Transverse colon (tissue), 4 donors: ENCODE measurements around the gene TCF3.

Source experiments
- EP300 ChIP-seq: sonication (generic); formaldehyde crosslinking; IDR thresholded peaks from one replicate; pipeline ENCODE4 v1.6.1; 2017; ENCODE audit warnings: antibody characterized with exemption, low read depth
- POLR2AphosphoS5 ChIP-seq, 3 donors: sonication (generic); formaldehyde crosslinking; IDR thresholded peaks; one replicate each; pipeline ENCODE4 v1.6.1; 2016; ENCODE audit warnings: antibody characterized with exemption in 3 of 3
- TF ChIP-seq, protein P1 (sequence below), 5 experiments: fragments of 200-600 bp in 3 of 5; fragments of 450-650 bp in 2 of 5; sonication (generic) in 3 of 5; IDR thresholded peaks; 1 replicate in 2 of 5; 2 replicates in 3 of 5; pipeline ENCODE4 v1.5.1; 2016 to 2017; ENCODE audit warnings: antibody characterized with exemption in 5 of 5, inconsistent platforms in 3 of 5, mild to moderate bottlenecking in 2 of 5, moderate library complexity in 1 of 5

DNA sequence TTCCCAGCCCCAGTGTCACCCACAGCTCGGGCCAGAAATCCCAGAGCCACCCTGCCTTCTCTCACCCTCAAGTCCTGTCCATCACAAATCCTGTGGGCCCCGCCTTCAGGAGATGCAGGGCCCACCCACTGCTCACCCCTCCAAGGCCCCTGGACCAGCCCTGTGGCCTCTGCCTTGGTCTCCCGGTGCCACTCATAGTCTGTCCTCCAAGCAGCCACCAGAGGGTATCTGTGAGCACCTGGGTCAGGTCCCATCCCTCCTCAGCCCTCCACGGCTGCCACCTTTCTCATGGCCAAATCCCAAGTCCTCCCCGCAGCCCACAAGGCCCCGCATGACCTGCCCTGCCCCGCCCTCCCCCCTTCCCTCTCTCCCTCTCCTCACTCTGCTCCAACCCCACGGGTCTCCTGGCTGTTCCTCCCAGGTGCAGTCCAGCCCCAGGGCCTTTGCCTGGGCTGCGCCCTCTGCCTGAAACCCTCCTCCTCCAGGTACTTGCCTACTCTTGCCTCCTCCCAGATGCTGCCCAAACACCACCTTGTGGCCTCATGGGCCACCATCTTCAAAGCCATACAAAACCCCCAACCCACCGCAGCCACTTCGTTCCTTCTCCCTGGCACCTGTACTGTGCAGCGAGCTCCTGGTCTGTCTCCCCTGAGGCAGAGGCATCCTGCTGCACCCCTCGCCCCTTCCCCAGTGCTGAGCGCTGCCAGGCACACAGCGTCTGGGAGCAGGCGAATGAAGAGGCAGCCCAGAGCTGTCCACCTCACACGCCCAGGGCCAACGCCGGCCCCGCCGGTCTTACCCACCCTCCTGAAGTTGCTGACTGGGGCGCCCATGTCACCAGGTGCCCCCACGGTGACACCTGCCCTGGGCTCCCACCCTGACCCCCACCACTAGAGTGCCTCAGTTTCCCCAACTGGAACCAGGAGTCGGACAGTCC, 34.0 kb downstream of the TCF3 start:
- TF ChIP-seq, protein P1, sequence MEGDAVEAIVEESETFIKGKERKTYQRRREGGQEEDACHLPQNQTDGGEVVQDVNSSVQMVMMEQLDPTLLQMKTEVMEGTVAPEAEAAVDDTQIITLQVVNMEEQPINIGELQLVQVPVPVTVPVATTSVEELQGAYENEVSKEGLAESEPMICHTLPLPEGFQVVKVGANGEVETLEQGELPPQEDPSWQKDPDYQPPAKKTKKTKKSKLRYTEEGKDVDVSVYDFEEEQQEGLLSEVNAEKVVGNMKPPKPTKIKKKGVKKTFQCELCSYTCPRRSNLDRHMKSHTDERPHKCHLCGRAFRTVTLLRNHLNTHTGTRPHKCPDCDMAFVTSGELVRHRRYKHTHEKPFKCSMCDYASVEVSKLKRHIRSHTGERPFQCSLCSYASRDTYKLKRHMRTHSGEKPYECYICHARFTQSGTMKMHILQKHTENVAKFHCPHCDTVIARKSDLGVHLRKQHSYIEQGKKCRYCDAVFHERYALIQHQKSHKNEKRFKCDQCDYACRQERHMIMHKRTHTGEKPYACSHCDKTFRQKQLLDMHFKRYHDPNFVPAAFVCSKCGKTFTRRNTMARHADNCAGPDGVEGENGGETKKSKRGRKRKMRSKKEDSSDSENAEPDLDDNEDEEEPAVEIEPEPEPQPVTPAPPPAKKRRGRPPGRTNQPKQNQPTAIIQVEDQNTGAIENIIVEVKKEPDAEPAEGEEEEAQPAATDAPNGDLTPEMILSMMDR (IDR thresholded peaks at IDR 0.05), result peak; percentile 36 to 60 (median 45)
- TF ChIP-seq POLR2AphosphoS5 (IDR thresholded peaks at IDR 0.05), result no peak
- no peak for TF ChIP-seq EP300
